ENCODE measurements around the gene FGD3. TPM values are rescaled to one million over a fixed set of nuclear protein-coding genes. Genes with fewer than 3 reads are reported as not detected.

FGD3 gene
- total and polyA plus RNA-seq, 2 experiments from 2014 or later = 5.8 to 6.5 TPM

DNA sequence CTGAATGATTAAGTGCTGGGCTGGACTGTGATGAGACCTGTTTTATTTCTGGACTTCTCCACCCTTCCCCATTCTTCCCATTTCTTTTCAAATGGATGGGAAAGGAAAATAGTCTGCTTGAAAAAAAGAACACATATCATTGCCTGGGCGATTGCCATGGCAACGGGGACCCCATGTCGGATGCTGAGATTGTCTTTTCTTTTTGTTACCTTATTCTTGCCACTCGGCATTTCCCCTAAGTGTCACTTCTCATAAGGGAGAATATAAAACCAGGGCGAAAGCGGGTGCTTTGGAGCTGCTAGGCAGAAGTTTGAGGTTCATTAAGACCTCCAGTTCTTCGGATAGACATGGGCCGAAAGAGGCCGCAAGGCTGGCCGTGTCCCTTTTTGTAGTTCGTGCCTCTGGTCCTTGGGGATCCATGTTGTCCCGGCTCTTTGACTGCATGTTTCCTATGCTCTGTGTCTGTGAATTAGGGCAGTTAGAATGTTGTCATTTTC lies 763 bp downstream of the FGD3 start:
- H3K4me3 ChIP-seq = peak overlapping the region; percentile 40
- H3K27me3 ChIP-seq = no peaks in the 10 kb centered on the region
- TF ChIP-seq CTCF (IDR thresholded peaks at IDR 0.05; ENCODE audit: poor library complexity) (no peak), EZH2phosphoT487 (IDR thresholded peaks at IDR 0.05; ENCODE audit: low read depth, severe bottlenecking, unreplicated experiment) (no peak), EZH2 (IDR thresholded peaks at IDR 0.05; ENCODE audit: borderline replicate concordance) (no peak)
- peak overlapping the region; percentile 92 for H2AFZ ChIP-seq
- WGBS (ENCODE audit: low lambda C conversion rate, missing lambda C conversion rate) = 88% methylated on average over 12 of the region's 12 CpGs
- no peaks in the 10 kb centered on the region for H3K36me3 ChIP-seq (replicated peaks; ENCODE audit: insufficient read depth, low read depth)
- no peaks in the 10 kb centered on the region for H3K9me3 ChIP-seq (ENCODE audit: low read depth)
- H3K4me2 ChIP-seq = peak overlapping the region; percentile 90
- no peaks in the 10 kb centered on the region for H3K9me2 ChIP-seq (replicated peaks; ENCODE audit: insufficient read depth)
- no peak for DNase-seq (ENCODE audit: low spot score)
- H3K27ac ChIP-seq = no peak overlapping the region
- no peaks in the 10 kb centered on the region for H3K79me2 ChIP-seq
- no peaks in the 10 kb centered on the region for H4K20me1 ChIP-seq (ENCODE audit: insufficient read depth, poor library complexity, severe bottlenecking)
- peaks cover 3% of the 10 kb centered on the region for H3K4me1 ChIP-seq (ENCODE audit: insufficient read depth)

DNA sequence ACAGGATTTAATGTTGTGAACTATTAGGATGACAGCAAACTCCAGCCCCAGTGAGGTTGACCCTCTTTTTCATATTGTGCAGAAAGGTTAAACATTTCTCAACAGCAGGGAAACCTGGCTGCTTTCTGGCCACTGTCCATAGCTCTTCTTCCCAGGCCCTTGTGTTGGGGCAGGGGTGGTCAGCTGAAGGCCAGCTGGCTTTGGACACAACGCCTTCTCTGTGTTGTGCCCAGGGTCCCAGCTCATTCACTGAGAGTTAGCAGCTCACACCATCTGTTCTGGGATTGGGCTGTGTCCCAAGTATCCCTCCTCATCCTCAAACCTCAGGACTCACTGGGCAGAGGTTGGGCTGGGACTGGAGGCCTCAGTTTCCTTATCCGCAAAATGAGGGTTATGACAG lies 1.3 kb downstream of the FGD3 start:
- TF ChIP-seq CTCF (IDR thresholded peaks at IDR 0.05; ENCODE audit: poor library complexity) = no peak
- TF ChIP-seq EZH2 (IDR thresholded peaks at IDR 0.05; ENCODE audit: borderline replicate concordance) = no peak
- TF ChIP-seq EZH2phosphoT487 (IDR thresholded peaks at IDR 0.05; ENCODE audit: low read depth, severe bottlenecking, unreplicated experiment) = no peak
- Histone ChIP-seq H3K27me3 (no peaks in the 10 kb centered on the region), H4K20me1 (ENCODE audit: insufficient read depth, poor library complexity, severe bottlenecking) (no peaks in the 10 kb centered on the region), H3K9me2 (replicated peaks; ENCODE audit: insufficient read depth) (no peaks in the 10 kb centered on the region), H2AFZ (no peak overlapping the region), H3K79me2 (no peaks in the 10 kb centered on the region), H3K4me1 (ENCODE audit: insufficient read depth) (peaks cover 8% of the 10 kb centered on the region), H3K36me3 (replicated peaks; ENCODE audit: insufficient read depth, low read depth) (no peaks in the 10 kb centered on the region), H3K27ac (no peak overlapping the region), H3K4me3 (no peak overlapping the region), H3K9me3 (ENCODE audit: low read depth) (no peaks in the 10 kb centered on the region), H3K4me2 (peak overlapping the region; percentile 90)
- 100% methylated on average over 2 of the region's 2 CpGs for WGBS (ENCODE audit: low lambda C conversion rate, missing lambda C conversion rate)
- DNase-seq (ENCODE audit: low spot score) = no peak

DNA sequence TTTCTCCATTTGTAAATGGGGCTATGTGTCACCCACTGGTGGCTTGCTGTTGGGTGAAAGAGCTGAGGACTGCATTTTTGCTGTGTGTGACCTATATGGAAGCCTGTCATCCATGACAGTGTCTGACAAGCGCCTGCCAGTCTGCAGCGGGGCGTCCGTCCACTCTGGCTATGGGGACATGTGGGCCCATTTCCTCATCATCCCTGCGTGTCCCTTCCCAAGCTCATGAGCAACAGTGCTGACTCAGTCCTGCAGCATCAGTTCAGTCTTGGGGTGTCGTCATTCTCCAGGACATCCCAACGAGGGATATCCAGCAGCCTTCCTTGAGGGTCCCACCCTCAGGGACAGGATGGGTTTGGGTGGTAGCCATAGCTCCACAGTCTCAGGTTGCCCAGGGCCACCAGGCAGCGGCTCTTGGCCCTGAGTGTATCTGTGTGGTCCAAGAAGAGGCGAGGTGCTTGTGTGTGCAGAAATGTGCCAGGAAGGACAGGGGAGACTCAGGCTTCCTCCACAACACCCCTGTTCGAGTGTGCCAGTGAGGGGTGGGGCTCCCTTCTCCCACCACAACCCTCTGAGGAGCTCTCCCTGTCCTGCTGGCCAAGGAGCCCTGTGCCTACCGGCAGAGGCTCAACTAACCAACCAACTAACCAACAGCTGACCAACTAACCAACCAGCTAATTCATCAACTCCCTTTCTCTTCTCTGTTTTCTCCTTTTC lies 2.1 kb downstream of the FGD3 start:
- no peaks in the 10 kb centered on the region for H3K79me2 ChIP-seq
- H3K27me3 ChIP-seq = no peaks in the 10 kb centered on the region
- no peaks in the 10 kb centered on the region for H4K20me1 ChIP-seq (ENCODE audit: insufficient read depth, poor library complexity, severe bottlenecking)
- H3K4me1 ChIP-seq (ENCODE audit: insufficient read depth) = peaks cover 13% of the 10 kb centered on the region
- no peaks in the 10 kb centered on the region for H3K36me3 ChIP-seq (replicated peaks; ENCODE audit: insufficient read depth, low read depth)
- no peak for DNase-seq (ENCODE audit: low spot score)
- no peak overlapping the region for H2AFZ ChIP-seq
- TF ChIP-seq EZH2 (IDR thresholded peaks at IDR 0.05; ENCODE audit: borderline replicate concordance) (no peak), CTCF (IDR thresholded peaks at IDR 0.05; ENCODE audit: poor library complexity) (no peak), EZH2phosphoT487 (IDR thresholded peaks at IDR 0.05; ENCODE audit: low read depth, severe bottlenecking, unreplicated experiment) (no peak)
- no peaks in the 10 kb centered on the region for H3K9me2 ChIP-seq (replicated peaks; ENCODE audit: insufficient read depth)
- H3K4me2 ChIP-seq = no peak overlapping the region
- no peak overlapping the region for H3K27ac ChIP-seq
- H3K4me3 ChIP-seq = no peak overlapping the region
- WGBS (ENCODE audit: low lambda C conversion rate, missing lambda C conversion rate) = 95% methylated on average over 11 of the region's 11 CpGs
- H3K9me3 ChIP-seq (ENCODE audit: low read depth) = no peaks in the 10 kb centered on the region
